IgD-negative memory B cell (primary cell): ENCODE measurements around the gene ADCY5. TPM values are rescaled to one million over a fixed set of nuclear protein-coding genes. Genes with fewer than 3 reads are reported as not detected.

Source experiments
- polyA plus RNA-seq: library from polyadenylated mRNA; unstranded; fragments of 300-500 nt; fragmentation: Illumina TruSeq; gene quantifications from one replicate; pipeline ENCODE4 v1.2.3, GENCODE V29; 2021

ADCY5 gene
- polyA plus RNA-seq, 1 donor from 2014 or later, result not detected

Other genes with a start within 250 kb of the ADCY5 start
- 10.9 TPM for gene SEC22A, start 247.1 kb downstream of the ADCY5 start, polyA plus RNA-seq
- gene HACD2, start 136.0 kb upstream of the ADCY5 start, polyA plus RNA-seq, result 23.9 TPM